GM18499 (cell line): Measurements from ENCODE around the gene MMS19.

Experiments used
- ATAC-seq: cut with Tn5 transposase; IDR thresholded peaks from one replicate; pipeline ENCODE4 v1.9.1; 2021; ENCODE audit warnings: moderate number of reproducible peaks; ENCODE audit not compliant: insufficient read depth, unreplicated experiment

MMS19 gene

GRCh38 chr10:97498076-97498840, at the start of gene MMS19:
Gene MMS19 (minus strand): TSS chr10:97498422. CDS start chr10:97498384, 38 bp downstream.
- ATAC-seq: peak; percentile 50

GRCh38 chr10:97547962-97548361, 49.7 kb upstream of the MMS19 start:
- no peak for ATAC-seq

GRCh38 chr10:97547271-97547600, 49.0 kb upstream of the MMS19 start:
- ATAC-seq: no peak

- no peak for ATAC-seq
Observed at GRCh38 chr10:97546456-97547270, 48.4 kb upstream of the MMS19 start.

DNA sequence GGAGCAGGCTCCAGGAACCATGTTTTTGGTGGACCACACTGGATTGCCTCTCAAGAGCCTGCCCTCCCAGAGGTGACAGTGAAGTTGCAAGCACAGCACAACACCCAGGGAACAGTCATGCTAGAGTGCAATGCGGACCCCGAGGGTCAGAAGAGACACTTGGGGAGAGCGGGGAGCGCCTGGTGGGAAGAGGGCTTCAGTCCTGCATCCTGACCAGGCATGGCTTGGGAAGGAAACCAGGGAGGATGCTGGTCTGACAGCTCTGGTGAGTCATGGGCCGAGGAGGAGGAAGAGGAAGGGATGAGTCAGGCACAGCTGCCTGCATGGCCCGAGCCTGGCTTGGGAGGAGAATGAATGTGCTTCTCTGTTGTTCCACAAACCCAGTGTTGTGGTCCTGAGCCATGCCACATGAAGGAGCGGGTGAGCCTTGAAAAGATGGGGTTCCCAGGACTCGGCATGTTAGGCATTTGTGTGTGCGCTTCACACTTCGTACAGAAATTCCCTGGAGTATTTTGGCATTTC, 44.9 kb upstream of the MMS19 start:
- ATAC-seq: no peak

GRCh38 chr10:97542169-97543024, 44.2 kb upstream of the MMS19 start:
- no peak for ATAC-seq

GRCh38 chr10:97540669-97541500, 42.7 kb upstream of the MMS19 start:
- ATAC-seq: no peak

DNA sequence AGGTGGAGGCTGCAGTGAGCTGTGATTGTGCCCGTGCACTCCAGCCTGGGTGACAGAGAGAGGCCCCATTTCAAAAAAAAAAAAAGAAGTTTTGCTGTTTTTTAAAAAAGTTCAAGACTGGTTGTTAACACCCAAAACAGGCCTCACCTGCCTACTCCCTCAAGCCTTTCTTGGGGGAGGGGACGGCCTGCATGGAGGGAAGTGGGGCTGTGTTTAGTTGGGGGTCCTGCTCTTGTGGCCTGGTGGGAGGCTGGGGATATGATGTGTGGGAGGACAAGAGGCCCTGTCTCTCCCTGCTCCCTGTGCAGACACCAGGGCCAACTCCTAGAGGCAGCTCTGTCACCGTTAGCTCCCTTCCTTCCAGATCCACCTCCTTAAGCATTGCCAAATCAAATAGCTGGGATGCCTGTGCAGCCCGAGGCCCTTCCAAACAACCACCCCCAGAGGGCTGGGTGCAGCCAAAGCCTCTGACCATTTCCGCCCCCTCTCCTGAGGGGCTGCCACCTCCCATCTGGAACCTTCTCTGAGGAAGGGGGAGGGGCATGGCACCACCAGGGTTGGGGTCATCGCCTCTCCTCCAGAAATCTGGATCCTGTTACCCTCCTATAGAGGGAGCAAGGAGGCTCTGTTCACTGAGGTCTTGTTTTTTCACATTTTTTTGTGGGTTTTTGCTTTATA, 41.4 kb upstream of the MMS19 start:
- ATAC-seq: no peak

DNA sequence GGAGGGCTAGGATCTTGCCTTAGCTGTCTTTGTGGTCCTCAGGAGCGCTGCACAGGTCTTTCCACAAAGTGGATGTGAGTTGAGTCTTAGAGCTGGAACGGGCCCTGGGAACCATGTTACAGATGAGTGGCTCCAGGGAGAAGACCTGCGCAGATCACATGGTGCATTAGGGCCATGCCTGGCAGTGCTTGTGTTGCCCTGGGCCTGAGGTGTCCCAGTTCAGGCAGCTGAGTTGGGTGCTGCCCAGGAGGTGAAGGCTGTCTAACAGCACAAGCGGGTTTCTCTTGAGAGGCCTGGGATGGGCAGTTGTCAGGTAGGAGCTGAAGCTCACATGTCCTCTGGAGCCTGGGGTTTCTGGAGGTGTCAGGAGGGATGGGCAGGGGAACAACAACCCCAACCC, 40.6 kb upstream of the MMS19 start:
- ATAC-seq: no peak

- ATAC-seq: no peak
Observed at GRCh38 chr10:97538411-97538810, 40.2 kb upstream of the MMS19 start.

DNA sequence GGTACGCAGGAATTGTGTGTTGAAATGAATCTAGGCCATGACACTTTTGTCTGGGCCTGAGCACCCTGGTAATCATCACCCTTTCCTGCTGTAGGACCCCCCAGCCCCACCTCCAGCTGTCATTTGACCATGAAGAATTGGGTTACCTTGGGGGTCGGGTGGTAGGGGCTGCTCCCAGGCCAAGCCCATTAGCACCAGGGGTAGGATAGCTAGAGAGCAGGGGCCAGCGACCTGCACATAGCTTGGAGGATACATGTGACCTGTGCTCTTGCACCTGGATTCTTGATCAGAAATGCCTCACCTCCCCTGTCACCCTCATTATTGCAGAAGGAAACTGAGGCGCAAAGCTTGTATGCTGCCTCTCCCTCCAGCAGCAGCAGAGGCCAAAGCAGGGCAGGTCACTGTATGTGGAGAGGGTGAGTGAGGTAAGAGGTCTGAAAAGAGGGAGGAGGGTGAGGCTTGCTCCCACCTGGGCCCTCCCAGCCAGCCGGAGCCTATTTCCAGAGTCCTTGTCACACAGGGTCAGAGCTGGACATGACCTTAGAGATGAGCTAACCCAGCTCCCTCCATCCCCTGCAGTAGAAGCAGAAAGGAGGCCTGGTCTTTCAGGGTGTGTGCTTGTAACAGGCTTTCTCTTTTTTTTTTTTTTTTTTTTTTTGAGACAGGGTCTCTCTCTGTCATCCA, 39.1 kb upstream of the MMS19 start:
- ATAC-seq: no peak

GRCh38 chr10:97534746-97535367, 36.6 kb upstream of the MMS19 start:
- no peak for ATAC-seq

DNA sequence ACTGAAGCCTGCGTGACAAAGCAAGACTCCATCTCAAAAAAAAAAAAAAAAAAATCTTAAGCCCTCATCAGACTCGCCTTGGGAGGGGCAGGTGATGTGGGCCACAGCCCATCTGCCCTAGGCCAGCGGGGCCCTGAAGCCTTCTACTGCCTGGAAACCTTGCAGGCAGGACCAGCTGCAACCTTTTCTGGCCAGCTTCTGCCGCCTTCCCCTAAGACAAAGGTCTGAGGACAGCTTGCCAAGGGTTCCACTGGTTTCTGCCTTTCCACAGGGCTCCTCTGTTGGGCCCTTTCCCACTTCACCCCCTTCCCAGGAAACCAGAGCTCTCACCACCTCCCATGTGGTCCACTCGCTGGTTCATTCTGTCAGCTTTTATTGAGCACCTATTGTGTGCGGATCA, 35.7 kb upstream of the MMS19 start:
- no peak for ATAC-seq

DNA sequence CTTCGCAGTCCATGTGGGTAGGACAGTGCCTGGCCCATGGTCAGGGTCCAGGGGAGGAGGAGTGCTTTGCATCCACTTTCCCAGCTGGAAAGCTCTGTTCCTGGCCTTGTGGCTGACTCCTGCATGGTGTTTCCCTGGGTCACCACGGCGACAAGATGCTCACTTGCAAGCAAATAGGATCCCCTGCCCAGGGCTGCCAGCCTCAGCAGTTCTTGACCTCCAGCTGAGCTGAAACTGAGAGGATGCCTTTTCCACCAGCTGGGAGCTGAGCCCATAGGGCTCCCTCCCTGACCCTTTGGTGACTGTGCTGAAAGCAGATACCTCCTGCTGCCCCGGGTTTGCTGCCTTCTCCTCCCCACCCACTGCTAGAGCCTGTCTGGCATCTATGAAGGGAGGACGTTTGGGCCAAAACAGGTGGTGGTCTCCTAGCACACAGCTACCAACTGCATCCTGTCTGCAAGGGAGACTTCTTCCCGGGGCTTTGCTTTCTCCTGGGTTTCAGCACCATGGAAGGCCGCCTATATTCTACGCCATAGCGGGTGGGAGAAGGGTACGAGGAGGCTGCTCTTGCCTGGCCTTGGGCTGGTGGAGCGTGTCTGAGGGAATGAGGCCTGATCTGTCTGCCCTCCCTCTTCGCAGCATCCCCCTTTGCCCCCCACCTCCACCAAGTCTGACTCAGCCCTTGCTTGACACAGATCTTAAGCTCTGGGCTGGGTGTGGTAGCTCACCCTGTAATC, 34.9 kb upstream of the MMS19 start:
- ATAC-seq: no peak

- ATAC-seq: no peak
Observed at GRCh38 chr10:97531401-97531986, 33.3 kb upstream of the MMS19 start.

- ATAC-seq: no peak
Observed at GRCh38 chr10:97529685-97530465, 31.7 kb upstream of the MMS19 start.
